Measurements from ENCODE around the gene CCDC142. TPM values are rescaled to one million over a fixed set of nuclear protein-coding genes. Genes with fewer than 3 reads are reported as not detected.

The CCDC142 gene
- total RNA-seq, 1 donor from 2014 or later, result 29.4 TPM

DNA sequence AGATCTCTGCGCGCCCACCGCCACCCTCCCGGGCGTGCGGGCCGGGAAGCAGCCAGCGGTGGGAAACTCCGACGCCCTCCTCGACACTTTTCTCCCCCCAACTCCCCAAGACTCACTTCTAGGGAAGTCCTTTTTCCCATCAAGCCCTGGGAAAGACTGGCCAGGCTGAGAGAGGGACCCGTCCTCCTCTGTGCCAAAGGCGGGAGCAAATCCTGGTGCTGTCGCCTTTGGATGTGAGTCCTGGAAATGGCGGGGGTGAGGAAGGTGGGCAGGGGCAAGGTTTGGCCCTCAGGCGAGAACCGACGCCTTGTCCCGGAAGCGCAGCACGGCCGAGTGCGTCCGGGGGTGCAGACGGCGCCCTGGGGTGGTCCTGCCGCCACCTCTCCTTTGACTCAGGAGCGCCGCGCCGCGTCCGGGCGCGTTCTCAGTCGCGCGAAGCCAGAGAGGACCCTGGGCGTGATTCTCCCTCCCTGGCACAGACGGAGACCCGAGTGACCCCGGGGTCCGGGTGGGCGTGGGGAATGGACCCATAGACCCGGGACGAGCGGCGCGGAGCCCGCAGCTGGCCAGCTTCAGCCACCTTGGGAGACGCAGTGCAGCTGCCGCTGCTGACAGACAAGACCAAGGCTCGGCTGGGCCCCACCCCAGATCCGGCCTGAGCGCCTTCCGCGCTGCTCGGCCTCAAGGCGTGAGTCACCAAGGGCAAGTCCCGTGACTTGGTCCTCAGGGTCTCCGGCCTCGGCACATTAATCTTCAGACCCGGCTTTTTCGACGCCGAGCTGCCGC lies 20.1 kb upstream of the CCDC142 start:
- DNase-seq (ENCODE audit: low spot score in 2 of 2, unreplicated experiment in 2 of 2), result peak in 1 of 2 experiments; percentile 61
- H3K36me3 Mint-ChIP-seq, result peaks cover 16% of the 10 kb centered on the region
- no peak for TF ChIP-seq CTCF (IDR thresholded peaks at IDR 0.05; ENCODE audit: unreplicated experiment)

DNA sequence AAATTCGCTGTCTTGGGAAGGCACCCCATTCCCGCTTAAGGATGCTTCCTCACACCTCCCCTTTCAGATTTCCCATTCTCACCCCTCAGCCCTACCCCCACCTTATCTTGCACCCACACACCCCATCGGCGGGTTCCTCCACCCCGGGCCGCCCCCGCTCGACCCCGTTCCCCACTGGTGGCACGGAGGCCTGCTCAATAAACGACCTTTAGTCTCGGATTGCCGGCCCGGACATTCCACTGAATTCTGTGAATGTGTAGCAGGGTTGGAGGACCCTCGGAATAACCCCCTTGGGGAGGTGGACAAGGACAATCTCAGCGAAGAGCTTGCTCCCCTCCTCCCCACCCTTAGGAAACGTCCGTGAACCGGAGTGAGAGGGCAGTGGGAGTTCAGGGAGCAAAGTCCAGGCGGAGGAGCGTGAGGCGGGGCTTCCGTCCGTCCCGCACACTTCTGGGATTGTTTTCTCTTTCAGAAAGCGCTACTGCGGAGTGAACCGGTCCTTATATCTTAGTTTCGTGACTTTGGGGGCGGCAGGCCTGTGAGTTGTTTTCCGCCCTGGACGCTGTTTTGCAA lies 19.4 kb upstream of the CCDC142 start:
- Mint-ChIP-seq H3K4me1 (peaks cover 59% of the 10 kb centered on the region), H3K36me3 (peaks cover 16% of the 10 kb centered on the region), H3K9me3 (no peaks in the 10 kb centered on the region), H3K4me3 (peak overlapping the region; percentile 68), H3K27ac (no peak overlapping the region), H3K27me3 (ENCODE audit: low read depth) (peaks cover 81% of the 10 kb centered on the region)
- TF ChIP-seq CTCF (IDR thresholded peaks at IDR 0.05; ENCODE audit: unreplicated experiment), result no peak
- no peak for DNase-seq (ENCODE audit: low spot score in 2 of 2, unreplicated experiment in 2 of 2)

More for the DNA sequence above, 20.1 kb upstream of the CCDC142 start:
- Mint-ChIP-seq H3K4me3 (peak overlapping the region; percentile 68), H3K27me3 (ENCODE audit: low read depth) (peaks cover 74% of the 10 kb centered on the region), H3K9me3 (no peaks in the 10 kb centered on the region), H3K4me1 (peaks cover 55% of the 10 kb centered on the region), H3K27ac (no peak overlapping the region)

GRCh38 chr2:74501335-74502071 lies 18.7 kb upstream of the CCDC142 start:
- peaks cover 88% of the 10 kb centered on the region for H3K27me3 Mint-ChIP-seq (ENCODE audit: low read depth)
- H3K36me3 Mint-ChIP-seq, result peaks cover 13% of the 10 kb centered on the region
- TF ChIP-seq CTCF (IDR thresholded peaks at IDR 0.05; ENCODE audit: unreplicated experiment), result no peak
- H3K4me1 Mint-ChIP-seq, result peaks cover 51% of the 10 kb centered on the region
- peak overlapping the region; percentile 68 for H3K4me3 Mint-ChIP-seq
- H3K27ac Mint-ChIP-seq, result no peak overlapping the region
- no peak for DNase-seq (ENCODE audit: low spot score in 2 of 2, unreplicated experiment in 2 of 2)
- H3K9me3 Mint-ChIP-seq, result no peaks in the 10 kb centered on the region

DNA sequence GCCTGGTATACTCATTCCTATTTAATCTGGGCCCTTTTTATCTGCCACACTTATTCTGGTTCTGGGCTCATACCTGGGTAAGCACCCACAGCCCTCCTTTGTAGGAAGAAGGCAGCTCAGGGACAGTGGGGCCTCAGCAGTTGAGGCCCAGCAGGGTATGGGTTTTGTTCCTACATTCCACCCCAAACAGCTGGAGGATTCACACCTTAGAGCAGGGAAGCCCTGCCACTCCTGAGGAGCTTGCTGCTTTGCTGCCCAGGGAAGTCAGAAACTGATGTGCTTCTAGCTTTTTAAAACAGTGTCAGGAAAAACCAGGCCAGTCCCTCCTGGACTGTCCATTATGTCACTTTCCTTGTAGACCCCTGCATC lies 17.8 kb upstream of the CCDC142 start:
- no peaks in the 10 kb centered on the region for H3K9me3 Mint-ChIP-seq
- H3K4me1 Mint-ChIP-seq, result peaks cover 50% of the 10 kb centered on the region
- no peak overlapping the region for H3K4me3 Mint-ChIP-seq
- H3K27ac Mint-ChIP-seq, result no peak overlapping the region
- H3K36me3 Mint-ChIP-seq, result peaks cover 12% of the 10 kb centered on the region
- TF ChIP-seq CTCF (IDR thresholded peaks at IDR 0.05; ENCODE audit: unreplicated experiment), result no peak
- peaks cover 95% of the 10 kb centered on the region for H3K27me3 Mint-ChIP-seq (ENCODE audit: low read depth)
- DNase-seq (ENCODE audit: low spot score in 2 of 2, unreplicated experiment in 2 of 2), result no peak

DNA sequence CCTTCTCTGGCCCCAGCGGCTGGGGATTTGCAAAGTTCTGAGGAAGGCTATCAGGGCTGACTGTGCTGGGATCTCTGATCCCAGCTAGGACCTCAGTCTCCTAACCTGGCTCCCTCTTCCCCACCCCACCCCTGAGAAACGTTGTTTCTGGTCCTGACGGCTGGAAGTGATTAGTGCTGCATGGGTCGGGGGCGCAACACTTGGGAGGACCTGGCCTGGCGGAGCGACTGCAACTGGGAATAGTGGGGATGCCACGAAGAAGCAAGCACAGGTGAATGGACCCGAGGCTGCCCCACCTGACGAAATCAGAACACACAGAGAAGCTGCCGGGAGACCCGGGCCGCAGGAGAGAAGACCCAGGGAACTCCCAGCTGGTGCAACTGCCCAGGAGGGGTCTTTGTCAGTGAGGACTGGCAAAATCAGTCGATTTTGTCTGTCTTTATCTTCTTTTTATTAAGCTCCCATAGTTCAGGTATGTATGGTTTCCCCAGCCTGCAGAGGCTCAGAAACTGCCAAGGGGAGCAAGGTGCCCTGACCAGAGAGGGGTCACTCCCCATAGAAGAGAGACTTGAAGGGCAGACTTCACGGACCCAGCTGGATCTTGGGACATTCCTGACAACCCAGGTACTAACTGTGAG lies 17.3 kb upstream of the CCDC142 start:
- H3K9me3 Mint-ChIP-seq, result no peaks in the 10 kb centered on the region
- no peak overlapping the region for H3K27ac Mint-ChIP-seq
- H3K4me1 Mint-ChIP-seq, result peaks cover 48% of the 10 kb centered on the region
- no peak for TF ChIP-seq CTCF (IDR thresholded peaks at IDR 0.05; ENCODE audit: unreplicated experiment)
- peaks cover 8% of the 10 kb centered on the region for H3K36me3 Mint-ChIP-seq
- peaks cover 91% of the 10 kb centered on the region for H3K27me3 Mint-ChIP-seq (ENCODE audit: low read depth)
- no peak for DNase-seq (ENCODE audit: low spot score in 2 of 2, unreplicated experiment in 2 of 2)
- peak overlapping the region; percentile 75 for H3K4me3 Mint-ChIP-seq

Data from mesothelial cell of epicardium (in vitro differentiated cells).